ENCODE measurements around the gene GRID2.

The GRID2 gene

GRCh38 chr4:92962831-92963230 lies 659.1 kb downstream of the GRID2 start:
- DNase-seq (ENCODE audit: low spot score), result no peak

DNA sequence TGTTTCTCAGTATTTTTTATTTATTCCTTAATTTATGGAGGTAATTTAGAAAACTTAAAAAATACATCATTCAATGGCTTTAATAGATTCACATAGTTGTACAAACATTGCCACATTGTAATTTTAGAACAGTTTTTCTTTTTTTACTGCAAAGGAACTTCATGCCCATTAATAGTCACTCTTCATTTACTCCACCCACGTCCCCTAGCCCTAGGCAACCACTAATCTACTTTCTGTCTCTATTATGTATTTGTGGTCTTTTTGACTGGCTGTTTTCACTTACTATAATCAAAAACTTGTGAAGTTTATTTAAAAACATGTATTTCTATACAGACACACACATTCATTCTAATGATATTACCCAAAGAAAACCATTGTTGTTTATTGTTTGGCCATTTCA lies 664.8 kb downstream of the GRID2 start:
- DNase-seq (ENCODE audit: low spot score), result no peak

- DNase-seq (ENCODE audit: low spot score), result no peak
Measured at GRCh38 chr4:92968996-92969395, 665.2 kb downstream of the GRID2 start.

DNA sequence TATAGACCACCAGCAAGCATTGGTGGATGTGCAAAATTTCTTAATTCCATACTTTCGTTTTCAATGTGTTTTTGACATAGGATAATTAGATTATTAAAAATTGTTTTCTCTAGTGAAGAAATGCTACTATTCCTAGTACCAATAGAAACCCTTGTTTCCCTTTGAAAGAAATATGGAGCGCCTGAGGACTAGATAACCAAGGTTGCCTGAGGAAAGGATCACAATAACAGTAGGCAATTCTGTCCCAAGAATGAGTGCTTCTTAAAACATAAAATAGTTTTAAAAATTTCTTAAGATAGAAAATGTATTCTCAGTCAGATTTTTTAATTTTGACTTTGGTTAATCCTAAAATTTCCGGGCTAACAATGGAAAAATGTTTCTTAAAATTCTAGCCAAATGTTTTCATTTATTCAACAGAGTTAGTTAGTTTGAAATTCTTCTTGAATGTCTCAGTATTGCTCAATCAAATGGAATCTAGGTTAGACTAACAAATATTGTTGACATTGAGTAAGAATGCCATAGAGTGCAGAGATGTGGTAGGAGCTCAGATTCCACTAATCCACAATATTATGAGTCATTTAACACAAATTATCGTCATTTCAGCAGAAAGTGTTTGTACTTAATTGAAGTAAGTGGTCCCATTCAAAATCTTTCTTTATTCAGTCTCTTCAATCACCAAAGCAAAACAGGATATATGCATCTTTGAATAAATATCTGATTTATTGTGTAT lies 666.0 kb downstream of the GRID2 start:
- DNase-seq (ENCODE audit: low spot score), result no peak

DNA sequence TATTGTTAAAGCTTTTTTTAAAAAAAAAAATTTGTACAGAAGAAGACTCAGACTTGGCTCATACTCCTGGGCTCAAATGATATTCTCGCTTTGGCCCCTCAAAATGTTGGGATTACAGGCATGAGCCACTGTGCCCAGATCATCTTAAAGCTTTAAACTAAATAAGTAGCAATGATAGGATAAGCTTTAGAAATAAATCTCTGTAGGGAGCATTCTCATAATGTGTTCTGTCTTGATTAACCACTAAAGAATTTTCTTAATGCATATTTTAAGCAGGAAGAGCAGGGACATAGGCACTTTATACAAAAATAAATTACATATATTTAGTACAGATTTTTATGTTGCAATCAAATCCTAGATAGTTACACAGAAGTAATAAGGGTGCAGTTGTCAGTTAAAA lies 667.2 kb downstream of the GRID2 start:
- DNase-seq (ENCODE audit: low spot score), result no peak

- no peak for DNase-seq (ENCODE audit: low spot score)
Measured at GRCh38 chr4:92988301-92988700, 684.5 kb downstream of the GRID2 start.

GRCh38 chr4:92992758-92993157 lies 689.0 kb downstream of the GRID2 start:
- no peak for DNase-seq (ENCODE audit: low spot score)

DNA sequence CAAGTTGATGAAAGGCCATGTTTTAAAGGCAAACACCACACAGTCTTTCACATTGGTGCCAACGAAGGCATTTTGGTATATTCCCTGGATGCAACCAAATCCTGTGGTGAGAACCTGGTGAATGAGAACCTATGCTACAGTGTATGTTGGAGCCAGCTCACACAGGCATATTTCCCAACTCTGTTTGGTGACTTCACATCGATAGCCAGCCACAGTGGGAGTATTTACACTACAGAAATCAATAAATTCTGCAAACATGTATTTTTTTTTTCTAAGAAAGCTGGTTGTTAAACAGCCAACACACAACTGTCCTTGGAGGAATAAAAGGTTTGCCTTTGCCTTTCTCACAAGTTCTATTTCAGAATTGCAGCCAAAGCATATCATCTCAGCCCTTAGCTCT lies 691.0 kb downstream of the GRID2 start:
- DNase-seq (ENCODE audit: low spot score), result no peak

DNA sequence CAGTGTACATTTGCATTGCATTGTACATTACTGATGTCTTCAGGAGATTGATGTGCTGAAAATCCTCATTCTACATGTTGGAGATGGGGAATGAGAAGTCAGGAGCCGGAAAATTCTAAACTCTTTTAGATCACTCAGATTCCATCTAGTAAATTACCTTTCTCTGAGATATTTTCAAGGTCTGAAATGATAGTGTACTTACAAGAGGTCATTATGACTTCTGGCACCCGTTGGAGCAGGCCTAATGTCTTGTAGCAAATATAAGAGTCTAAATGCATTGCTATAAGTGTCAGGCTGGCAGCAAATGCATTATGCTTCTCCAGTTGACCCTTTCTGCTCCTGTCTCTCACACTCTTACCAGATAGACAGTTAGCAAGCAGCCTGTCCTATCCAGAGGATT lies 692.8 kb downstream of the GRID2 start:
- no peak for DNase-seq (ENCODE audit: low spot score)

DNA sequence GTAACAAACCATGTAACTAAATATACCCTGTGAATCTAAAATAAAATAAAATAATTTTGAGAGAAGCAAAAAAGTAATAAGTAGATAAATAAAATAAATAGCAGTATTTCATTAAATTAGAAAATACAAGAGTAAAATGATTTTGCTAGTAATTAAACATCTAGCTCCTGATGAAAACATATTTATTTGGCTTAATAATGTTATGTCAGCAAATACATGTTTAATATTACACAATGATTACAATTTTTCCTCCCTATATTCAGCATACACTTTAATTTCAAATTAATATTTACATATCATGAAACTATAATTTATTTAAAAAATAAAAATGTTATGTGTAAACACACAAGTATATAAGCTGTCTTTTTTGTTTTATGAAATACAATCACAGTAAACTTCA lies 697.1 kb downstream of the GRID2 start:
- DNase-seq (ENCODE audit: low spot score), result no peak

- no peak for DNase-seq (ENCODE audit: low spot score)
Measured at GRCh38 chr4:93002240-93002639, 698.5 kb downstream of the GRID2 start.

DNA sequence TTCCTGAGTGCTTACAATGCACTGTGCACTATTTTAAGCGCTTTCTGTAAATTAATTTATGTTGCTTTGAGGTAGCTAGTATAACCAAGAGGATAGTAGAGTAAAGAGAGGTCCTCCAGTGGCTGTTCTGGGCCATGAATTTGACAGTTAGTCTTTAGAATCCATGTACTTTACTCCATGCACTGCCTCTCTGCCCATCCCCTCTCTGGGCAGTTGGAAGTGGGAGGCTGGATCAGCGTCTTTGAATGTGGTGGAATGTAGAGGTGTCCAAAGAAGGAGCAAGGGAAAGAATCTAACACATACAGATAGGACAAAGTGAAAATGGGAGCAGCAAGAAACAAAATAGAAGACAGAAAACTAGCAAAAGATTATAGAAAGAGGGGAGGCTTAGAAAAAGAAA lies 712.6 kb downstream of the GRID2 start:
- no peak for DNase-seq (ENCODE audit: low spot score)

DNA sequence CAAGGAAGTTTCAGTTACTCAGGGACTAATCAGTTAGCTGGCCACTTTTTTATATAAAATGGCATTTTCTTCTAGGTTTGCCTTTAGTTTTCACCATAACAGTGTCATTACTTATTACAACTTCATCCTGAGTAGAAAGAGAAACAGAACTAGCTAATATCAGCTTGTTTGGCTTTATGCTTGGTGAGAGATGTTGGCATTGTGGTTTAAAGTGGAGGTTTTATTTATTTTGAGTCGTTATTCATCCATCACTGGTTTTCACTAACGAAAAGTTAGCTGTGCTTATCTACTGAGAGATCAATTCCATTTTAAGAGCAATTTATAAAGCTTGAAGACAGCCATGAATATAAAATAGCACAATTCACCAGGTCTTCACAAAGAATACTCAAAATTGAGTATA lies 714.5 kb downstream of the GRID2 start:
- no peak for DNase-seq (ENCODE audit: low spot score)

- no peak for DNase-seq (ENCODE audit: low spot score)
Measured at GRCh38 chr4:93018806-93019205, 715.0 kb downstream of the GRID2 start.

DNA sequence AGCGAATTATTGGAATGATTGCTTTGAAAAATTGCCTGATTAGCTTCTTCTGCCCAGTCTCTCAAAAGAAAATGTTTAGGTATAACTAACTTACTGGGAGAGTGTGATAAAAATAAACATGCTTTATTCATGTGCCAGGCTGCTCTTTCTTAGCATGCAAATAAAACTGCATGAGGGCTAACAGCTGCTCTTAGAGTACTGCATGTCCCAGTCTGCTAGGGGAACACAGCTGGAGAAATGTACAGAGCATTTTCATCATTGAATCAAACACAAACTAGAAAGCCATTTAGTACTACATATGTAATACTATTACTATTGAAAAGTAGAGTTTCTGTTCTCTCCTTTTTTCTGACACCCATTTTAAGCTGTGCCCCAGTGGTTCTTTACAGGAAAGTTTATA lies 726.0 kb downstream of the GRID2 start:
- no peak for DNase-seq (ENCODE audit: low spot score)

- no peak for DNase-seq (ENCODE audit: low spot score)
Measured at GRCh38 chr4:93030670-93031069, 726.9 kb downstream of the GRID2 start.

GRCh38 chr4:93031431-93032098 lies 727.8 kb downstream of the GRID2 start:
- no peak for DNase-seq (ENCODE audit: low spot score)

- DNase-seq (ENCODE audit: low spot score), result no peak
Measured at GRCh38 chr4:93042746-93043145, 739.0 kb downstream of the GRID2 start.

DNA sequence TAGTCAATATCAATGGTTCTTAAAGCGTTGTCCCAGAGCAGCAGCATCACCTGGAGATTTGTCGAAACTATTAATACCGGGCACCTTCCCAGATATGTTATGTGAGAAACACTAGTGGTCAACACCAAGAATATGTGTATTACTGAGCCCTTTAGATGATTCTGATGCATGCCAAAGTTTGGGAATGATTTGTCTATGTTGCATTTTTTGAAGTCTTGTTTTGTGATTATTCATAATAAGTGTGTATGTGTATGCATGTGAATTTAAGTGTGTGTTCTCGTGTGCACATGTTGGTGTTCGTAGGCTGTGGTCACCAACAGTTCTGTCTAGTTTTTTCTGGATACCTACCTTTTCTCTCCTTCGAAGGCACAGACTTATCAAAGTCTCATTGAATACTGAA lies 749.4 kb downstream of the GRID2 start:
- DNase-seq (ENCODE audit: low spot score), result no peak

- DNase-seq (ENCODE audit: low spot score), result no peak
Measured at GRCh38 chr4:93061826-93062225, 758.1 kb downstream of the GRID2 start.

DNA sequence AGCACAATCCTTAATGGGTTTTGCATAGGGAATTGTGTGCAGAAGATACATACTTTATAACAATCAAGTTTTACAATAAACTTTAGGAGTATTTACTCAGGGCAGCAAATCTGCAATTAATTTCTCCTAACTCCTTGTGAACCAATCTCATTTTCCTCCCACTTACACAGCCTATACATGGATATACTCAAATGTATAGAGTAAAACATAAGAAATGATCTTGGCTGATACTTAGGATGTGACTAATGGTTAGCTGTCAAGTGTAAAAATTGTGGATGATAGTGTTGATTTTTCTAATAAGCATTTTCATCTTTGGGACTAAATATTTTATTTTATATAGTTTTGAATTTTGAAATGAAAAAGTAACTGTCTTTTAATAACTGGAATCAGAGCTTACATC lies 759.6 kb downstream of the GRID2 start:
- DNase-seq (ENCODE audit: low spot score), result no peak

DNA sequence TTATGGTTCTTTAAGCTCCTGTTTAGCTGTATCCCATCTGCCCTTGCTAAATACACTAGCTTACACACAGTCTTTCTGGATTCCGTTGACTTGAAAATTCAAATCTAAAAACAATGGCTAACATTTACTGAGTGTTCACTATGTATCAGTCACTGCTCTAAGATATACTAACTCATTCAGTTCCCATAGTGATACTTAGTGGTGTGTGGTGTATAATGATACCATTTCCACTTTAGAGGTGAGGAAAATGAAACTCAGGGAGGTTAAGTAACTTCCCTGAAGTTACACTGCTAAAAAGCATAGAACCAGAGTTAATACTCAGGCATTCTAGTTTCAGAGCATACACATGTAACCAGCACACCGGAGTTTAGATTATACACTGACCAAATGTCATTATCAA lies 762.0 kb downstream of the GRID2 start:
- no peak for DNase-seq (ENCODE audit: low spot score)

DNA sequence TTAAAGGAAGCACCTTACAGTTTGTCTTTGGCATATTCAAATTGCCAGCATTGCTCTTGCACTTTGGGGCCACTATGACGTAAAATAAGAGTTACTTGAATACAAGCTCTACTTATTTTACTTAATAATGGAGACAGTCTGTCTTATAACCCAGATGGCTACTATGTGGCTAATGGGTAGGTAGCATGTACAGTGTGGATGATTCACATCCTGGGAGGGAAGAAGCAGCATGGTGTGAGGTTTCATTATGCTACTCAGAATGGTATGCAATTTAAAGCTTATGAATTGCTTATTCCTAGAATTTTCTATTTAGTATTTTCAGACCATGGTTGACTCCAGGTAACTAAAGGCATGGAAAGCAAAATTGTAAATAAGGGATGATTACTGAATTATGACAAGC lies 763.0 kb downstream of the GRID2 start:
- peak; percentile 5 for DNase-seq (ENCODE audit: low spot score)

GRCh38 chr4:93072292-93072691 lies 768.5 kb downstream of the GRID2 start:
- no peak for DNase-seq (ENCODE audit: low spot score)
